Astrocyte (in vitro differentiated cells and primary cell): ENCODE results near the gene EXOC6B.

Experiments
- EZH2 ChIP-seq: IDR thresholded peaks from 2 replicates; pipeline ENCODE4 v1.6.1; 2012; ENCODE audit warnings: mild to moderate bottlenecking, low read length, inconsistent platforms; ENCODE audit not compliant: insufficient read depth
- TF ChIP-seq, protein P1 (sequence below): IDR thresholded peaks from 2 replicates; pipeline ENCODE4 v1.5.1; 2011; ENCODE audit warnings: low read depth, mild to moderate bottlenecking, inconsistent platforms, low read length, moderate library complexity; ENCODE audit not compliant: insufficient read depth

GRCh38 chr2:72513011-72513410 lies 312.8 kb downstream of the EXOC6B start:
- TF ChIP-seq, protein P1, sequence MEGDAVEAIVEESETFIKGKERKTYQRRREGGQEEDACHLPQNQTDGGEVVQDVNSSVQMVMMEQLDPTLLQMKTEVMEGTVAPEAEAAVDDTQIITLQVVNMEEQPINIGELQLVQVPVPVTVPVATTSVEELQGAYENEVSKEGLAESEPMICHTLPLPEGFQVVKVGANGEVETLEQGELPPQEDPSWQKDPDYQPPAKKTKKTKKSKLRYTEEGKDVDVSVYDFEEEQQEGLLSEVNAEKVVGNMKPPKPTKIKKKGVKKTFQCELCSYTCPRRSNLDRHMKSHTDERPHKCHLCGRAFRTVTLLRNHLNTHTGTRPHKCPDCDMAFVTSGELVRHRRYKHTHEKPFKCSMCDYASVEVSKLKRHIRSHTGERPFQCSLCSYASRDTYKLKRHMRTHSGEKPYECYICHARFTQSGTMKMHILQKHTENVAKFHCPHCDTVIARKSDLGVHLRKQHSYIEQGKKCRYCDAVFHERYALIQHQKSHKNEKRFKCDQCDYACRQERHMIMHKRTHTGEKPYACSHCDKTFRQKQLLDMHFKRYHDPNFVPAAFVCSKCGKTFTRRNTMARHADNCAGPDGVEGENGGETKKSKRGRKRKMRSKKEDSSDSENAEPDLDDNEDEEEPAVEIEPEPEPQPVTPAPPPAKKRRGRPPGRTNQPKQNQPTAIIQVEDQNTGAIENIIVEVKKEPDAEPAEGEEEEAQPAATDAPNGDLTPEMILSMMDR, result no peak
- no peak for TF ChIP-seq EZH2
